H9 (cell line): ENCODE results near the gene CALCA. TPM values are rescaled to one million over a fixed set of nuclear protein-coding genes. Genes with fewer than 3 reads are reported as not detected.

ENCODE experiments used
- DNase-seq: peaks from one replicate; pipeline ENCODE4 v3.0.0-alpha.2; 2017
- H2AFZ ChIP-seq: one replicate; pipeline ENCODE4 v1.6.1; 2013; ENCODE audit warnings: mild to moderate bottlenecking, low read length, control low read depth, moderate library complexity
- H2AK5ac ChIP-seq: 2 replicates; pipeline ENCODE4 v1.6.1; 2013; ENCODE audit warnings: low read length, control low read depth, mixed read lengths; ENCODE audit not compliant: insufficient read length
- H2BK120ac ChIP-seq: one replicate; pipeline ENCODE4 v1.6.1; 2013; ENCODE audit warnings: low read depth, mild to moderate bottlenecking, low read length, control low read depth, inconsistent platforms; ENCODE audit not compliant: poor library complexity, severe bottlenecking
- H2BK12ac ChIP-seq: 2 replicates; pipeline ENCODE4 v1.6.1; 2013; ENCODE audit warnings: low read length, control low read depth, mixed read lengths, low read depth; ENCODE audit not compliant: insufficient read length
- H2BK15ac ChIP-seq: 2 replicates; pipeline ENCODE4 v1.6.1; 2013; ENCODE audit warnings: low read depth, low read length, control low read depth
- H2BK20ac ChIP-seq: one replicate; pipeline ENCODE4 v1.6.1; 2013; ENCODE audit warnings: low read depth, mild to moderate bottlenecking, low read length, control low read depth, inconsistent platforms; ENCODE audit not compliant: poor library complexity, severe bottlenecking
- H2BK5ac ChIP-seq: 2 replicates; pipeline ENCODE4 v1.6.1; 2013; ENCODE audit warnings: low read length, control low read depth, mixed read lengths; ENCODE audit not compliant: insufficient read length
- H3K14ac ChIP-seq: 2 replicates; pipeline ENCODE4 v1.6.1; 2013; ENCODE audit warnings: low read length, control low read depth; ENCODE audit not compliant: insufficient read depth
- H3K18ac ChIP-seq: 2 replicates; pipeline ENCODE4 v1.6.1; 2013; ENCODE audit warnings: low read depth, mild to moderate bottlenecking, mixed read lengths, low read length, control low read depth; ENCODE audit not compliant: insufficient read length
- H3K23ac ChIP-seq: 2 replicates; pipeline ENCODE4 v1.6.1; 2013; ENCODE audit warnings: low read length, control low read depth, mixed read lengths, low read depth; ENCODE audit not compliant: insufficient read length
- H3K23me2 ChIP-seq: 2 replicates; pipeline ENCODE4 v1.6.1; 2013; ENCODE audit warnings: low read depth, mild to moderate bottlenecking, mixed read lengths, low read length, control low read depth; ENCODE audit not compliant: insufficient read length, poor library complexity, severe bottlenecking
- H3K27ac ChIP-seq: 2 replicates; pipeline ENCODE4 v1.5.1; 2013; ENCODE audit warnings: low read length, control low read depth, mixed read lengths, low read depth; ENCODE audit not compliant: insufficient read length
- H3K27me3 ChIP-seq: 2 replicates; pipeline ENCODE4 v1.6.1; 2013; ENCODE audit warnings: low read length, control low read depth, inconsistent platforms; ENCODE audit not compliant: insufficient read depth
- H3K4ac ChIP-seq: 2 replicates; pipeline ENCODE4 v1.6.1; 2013; ENCODE audit warnings: low read depth, mild to moderate bottlenecking, control low read depth, inconsistent platforms, low read length, moderate library complexity
- H3K4me1 ChIP-seq: 2 replicates; pipeline ENCODE4 v1.6.1; 2013; ENCODE audit warnings: low read length, control low read depth, inconsistent platforms; ENCODE audit not compliant: insufficient read depth
- H3K4me2 ChIP-seq: 2 replicates; pipeline ENCODE4 v1.6.1; 2013; ENCODE audit warnings: low read length, control low read depth, mixed read lengths; ENCODE audit not compliant: insufficient read length, insufficient read depth
- H3K56ac ChIP-seq: 2 replicates; pipeline ENCODE4 v1.6.1; 2013; ENCODE audit warnings: low read depth, mild to moderate bottlenecking, mixed read lengths, low read length, control low read depth; ENCODE audit not compliant: insufficient read length
- H3K79me1 ChIP-seq: 2 replicates; pipeline ENCODE4 v1.6.1; 2013; ENCODE audit warnings: low read depth, mild to moderate bottlenecking, moderate library complexity, low read length, control low read depth, inconsistent platforms; ENCODE audit not compliant: insufficient read depth, poor library complexity, severe bottlenecking
- H3K79me2 ChIP-seq: 2 replicates; pipeline ENCODE4 v1.6.1; 2013; ENCODE audit warnings: low read length, control low read depth, inconsistent platforms; ENCODE audit not compliant: insufficient read depth
- H3K9ac ChIP-seq: 2 replicates; pipeline ENCODE4 v1.6.1; 2013; ENCODE audit warnings: low read length, control low read depth, mixed read lengths; ENCODE audit not compliant: insufficient read length; ENCODE audit errors: extremely low read depth
- H3K9me3 ChIP-seq: one replicate; pipeline ENCODE4 v1.6.1; 2013; ENCODE audit warnings: low read depth, low read length, inconsistent platforms; ENCODE audit not compliant: control insufficient read depth
- H3T11ph ChIP-seq: one replicate; pipeline ENCODE4 v1.6.1; 2013; ENCODE audit warnings: mild to moderate bottlenecking, low read length, control low read depth, inconsistent platforms
- H4K20me1 ChIP-seq: one replicate; pipeline ENCODE4 v1.6.1; 2013; ENCODE audit not compliant: control insufficient read depth, insufficient read length, insufficient read depth
- H4K5ac ChIP-seq: 2 replicates; pipeline ENCODE4 v1.6.1; 2013; ENCODE audit warnings: low read depth, mild to moderate bottlenecking, mixed read lengths, low read length, control low read depth; ENCODE audit not compliant: insufficient read length
- H4K8ac ChIP-seq: replicated peaks from 2 replicates; pipeline ENCODE4 v1.6.1; 2013; ENCODE audit warnings: low read length, control low read depth, mixed read lengths, low read depth; ENCODE audit not compliant: insufficient read length
- H4K91ac ChIP-seq: 2 replicates; pipeline ENCODE4 v1.6.1; 2013; ENCODE audit warnings: low read depth, mild to moderate bottlenecking, moderate library complexity, mixed read lengths, low read length, control low read depth; ENCODE audit not compliant: insufficient read length
- H3K27ac Mint-ChIP-seq, 3 experiments: 2 replicates in 2 of 3; 3 replicates in 1 of 3; pipeline ENCODE4 v1.8.0; 2020 to 2021; ENCODE audit warnings: mixed read lengths in 3 of 3, mild to moderate bottlenecking in 1 of 3, moderate library complexity in 1 of 3
- H3K27me3 Mint-ChIP-seq: 2 replicates; pipeline ENCODE4 v1.8.0; 2021; ENCODE audit warnings: low read depth, mild to moderate bottlenecking, moderate library complexity, mixed read lengths
- H3K36me3 Mint-ChIP-seq, 3 experiments: 2 replicates in 2 of 3; 3 replicates in 1 of 3; pipeline ENCODE4 v1.8.0; 2020 to 2021; ENCODE audit warnings: low read depth in 3 of 3, mixed read lengths in 3 of 3; ENCODE audit not compliant: insufficient read depth in 1 of 3
- H3K4me1 Mint-ChIP-seq, 2 experiments: 2 replicates each; pipeline ENCODE4 v1.8.0; 2020; ENCODE audit warnings: mixed read lengths in 2 of 2
- H3K4me3 Mint-ChIP-seq, 2 experiments: 2 replicates in 1 of 2; 3 replicates in 1 of 2; pipeline ENCODE4 v1.8.0; 2020 to 2021; ENCODE audit warnings: mild to moderate bottlenecking in 2 of 2, mixed read lengths in 2 of 2, moderate library complexity in 1 of 2
- H3K9me3 Mint-ChIP-seq, 2 experiments: 2 replicates in 1 of 2; 3 replicates in 1 of 2; pipeline ENCODE4 v1.8.0; 2020; ENCODE audit warnings: mild to moderate bottlenecking in 2 of 2, mixed read lengths in 2 of 2, moderate library complexity in 1 of 2
- WGBS: extraction: QIAGEN DNeasy Blood & Tissue Kit; methylation state at CpG from one replicate; pipeline ENCODE4 v1.1.7; 2013; ENCODE audit warnings: missing lambda C conversion rate, low lambda C conversion rate, mixed read lengths; ENCODE audit not compliant: insufficient read length; ENCODE audit errors: extremely low coverage; 5-methylcytosine and 5-hydroxymethylcytosine counted together
- total RNA-seq: library from RNA; stranded (reverse); gene quantifications from 2 replicates; pipeline ENCODE4 v1.2.1, GENCODE V29; 2021
- TF ChIP-seq, protein P1 (sequence below): fragments of 200-600 bp; sonication (generic); conservative IDR thresholded peaks from 3 replicates; pipeline ENCODE4 v1.8.0; 2021; ENCODE audit warnings: antibody characterized with exemption, mild to moderate bottlenecking

CALCA gene
- total RNA-seq, 1 experiment from 2014 or later = not detected

- no peak overlapping the region for H4K5ac ChIP-seq
- no peaks in the 10 kb centered on the region for H3K79me1 ChIP-seq
- no peak overlapping the region for H2BK20ac ChIP-seq
- H4K8ac ChIP-seq = no peak overlapping the region
- H2BK15ac ChIP-seq = no peak overlapping the region
- H3K9me3 Mint-ChIP-seq = no peaks in the 10 kb centered on the region; a peak in 2 of 5 replicates
- peak overlapping the region; percentile 77 for H3K4me2 ChIP-seq
- peaks cover 0 to 2% (median 0%) of the 10 kb centered on the region in 3 experiments; a peak in 1 of 7 replicates for H3K36me3 Mint-ChIP-seq
- peaks cover 41 to 42% of the 10 kb centered on the region in 2 experiments for H3K4me1 Mint-ChIP-seq
- peaks cover 57% of the 10 kb centered on the region for H3K27me3 ChIP-seq
- no peak overlapping the region for H2AFZ ChIP-seq
- peaks cover 5% of the 10 kb centered on the region; the same call in 1 of the 2 replicates for H3K4me1 ChIP-seq
- no peak overlapping the region for H2BK12ac ChIP-seq
- H3K18ac ChIP-seq = no peak overlapping the region
- H3K23ac ChIP-seq = no peak overlapping the region
- no peak overlapping the region for H3K4ac ChIP-seq
- no peak overlapping the region for H4K91ac ChIP-seq
- H3K9me3 ChIP-seq = no peaks in the 10 kb centered on the region
- peaks cover 96% of the 10 kb centered on the region for H3K27me3 Mint-ChIP-seq
- H3K9ac ChIP-seq = no peak overlapping the region
- H4K20me1 ChIP-seq = no peaks in the 10 kb centered on the region
- no peak overlapping the region for H3K27ac ChIP-seq
- H2AK5ac ChIP-seq = no peak overlapping the region
- no peak overlapping the region for H2BK120ac ChIP-seq
- H3K27ac Mint-ChIP-seq = no peak overlapping the region
- no peaks in the 10 kb centered on the region for H3K79me2 ChIP-seq
- no peak overlapping the region for H3K14ac ChIP-seq
- H3K56ac ChIP-seq = no peak overlapping the region
- no peak overlapping the region for H2BK5ac ChIP-seq
- H3T11ph ChIP-seq = no peak overlapping the region
- peak overlapping the region; percentile 41 to 82 for H3K4me3 Mint-ChIP-seq
- no CpG with 5 or more reads among the region's 64 CpGs for WGBS
- DNase-seq = peak; percentile 51
- TF ChIP-seq, protein P1, sequence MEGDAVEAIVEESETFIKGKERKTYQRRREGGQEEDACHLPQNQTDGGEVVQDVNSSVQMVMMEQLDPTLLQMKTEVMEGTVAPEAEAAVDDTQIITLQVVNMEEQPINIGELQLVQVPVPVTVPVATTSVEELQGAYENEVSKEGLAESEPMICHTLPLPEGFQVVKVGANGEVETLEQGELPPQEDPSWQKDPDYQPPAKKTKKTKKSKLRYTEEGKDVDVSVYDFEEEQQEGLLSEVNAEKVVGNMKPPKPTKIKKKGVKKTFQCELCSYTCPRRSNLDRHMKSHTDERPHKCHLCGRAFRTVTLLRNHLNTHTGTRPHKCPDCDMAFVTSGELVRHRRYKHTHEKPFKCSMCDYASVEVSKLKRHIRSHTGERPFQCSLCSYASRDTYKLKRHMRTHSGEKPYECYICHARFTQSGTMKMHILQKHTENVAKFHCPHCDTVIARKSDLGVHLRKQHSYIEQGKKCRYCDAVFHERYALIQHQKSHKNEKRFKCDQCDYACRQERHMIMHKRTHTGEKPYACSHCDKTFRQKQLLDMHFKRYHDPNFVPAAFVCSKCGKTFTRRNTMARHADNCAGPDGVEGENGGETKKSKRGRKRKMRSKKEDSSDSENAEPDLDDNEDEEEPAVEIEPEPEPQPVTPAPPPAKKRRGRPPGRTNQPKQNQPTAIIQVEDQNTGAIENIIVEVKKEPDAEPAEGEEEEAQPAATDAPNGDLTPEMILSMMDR = no peak
- peaks cover 24% of the 10 kb centered on the region for H3K23me2 ChIP-seq
Measured at GRCh38 chr11:14973621-14974514, 1.7 kb upstream of the CALCA start.
